ENCODE measurements around the gene PRKCA. TPM values are rescaled to one million over a fixed set of nuclear protein-coding genes. Genes with fewer than 3 reads are reported as not detected.

Gene PRKCA
- total and polyA plus RNA-seq, 9 of the 15 experiments (the other 6 are each of a cell fraction or from before 2014, with no cell fraction given), result 3.2 to 33.0 (median 17.8) TPM

GRCh38 chr17:66643815-66644710 is 341.6 kb downstream of the PRKCA start (continued):
- TF ChIP-seq THAP12 (CRISPR knock-in tag; IDR thresholded peaks at IDR 0.05) (no peak), SMAD1 (IDR thresholded peaks at IDR 0.05; ENCODE audit: low read depth, low read length, partially characterized antibody) (no peak)

GRCh38 chr17:66645259-66645658 is 342.8 kb downstream of the PRKCA start:
- ChIA-PET POLR2A (interaction anchor here (0.6 to 1.7 kb wide), 2 partner anchors 11 to 207 kb away, joined by 3 read pairs; no protein-coding TSS in a partner anchor), CTCF (ENCODE audit: low intra/inter-chr PET ratio) (no interaction called here)
- DNase-seq (ENCODE audit: extremely low read depth in 1 of 4, low spot score in 3 of 4) (no peak), ATAC-seq (no peak), FAIRE-seq (no peak)
- Histone ChIP-seq H3K79me2 (ENCODE audit: control insufficient read depth, insufficient read depth, low read length) (no peaks in the 10 kb centered on the region), H3K36me3 (ENCODE audit: control insufficient read depth, insufficient read depth, low read length) (peaks cover 24% of the 10 kb centered on the region), H3K9me3 (replicated peaks; ENCODE audit: control insufficient read depth, insufficient read depth, low read depth, low read length) (no peaks in the 10 kb centered on the region), H3K4me3 (no peak overlapping the region), H4K20me1 (replicated peaks; ENCODE audit: control insufficient read depth, insufficient read depth, low read length) (no peaks in the 10 kb centered on the region), H3K27ac (ENCODE audit: extremely low read depth, low read depth, low read length) (no peak overlapping the region), H3K4me1 (replicated peaks in 1 of 2; ENCODE audit: control insufficient read depth in 2 of 2, insufficient read depth in 2 of 2, low read length in 2 of 2) (no peaks in the 10 kb centered on the region), H3K9ac (ENCODE audit: insufficient read depth in 1 of 2, low read depth in 2 of 2, low read length in 2 of 2) (no peak overlapping the region), H3K9me1 (ENCODE audit: control insufficient read depth, insufficient read depth, low read length) (no peaks in the 10 kb centered on the region), H3K27me3 (ENCODE audit: control insufficient read depth in 2 of 2, insufficient read depth in 2 of 2, low read length in 2 of 2) (no peaks in the 10 kb centered on the region), H2AFZ (ENCODE audit: low read depth, low read length) (no peak overlapping the region), H3K4me2 (ENCODE audit: insufficient read depth, low read length) (no peak overlapping the region)
- in situ Hi-C loops (cut with MboI), result no loop called here
- no peak for TF ChIP-seq NFIX (CRISPR knock-in tag; IDR thresholded peaks at IDR 0.05; ENCODE audit: low read depth)
- TF ChIP-seq ZNF174 (CRISPR knock-in tag; IDR thresholded peaks at IDR 0.05), result no peak
- TF ChIP-seq GTF2E2 (tag; IDR thresholded peaks at IDR 0.05), result no peak
- TF ChIP-seq GATA2 (CRISPR knock-in tag; IDR thresholded peaks at IDR 0.05), result no peak
- no peak for TF ChIP-seq KLF10 (CRISPR knock-in tag; IDR thresholded peaks at IDR 0.05)
- no peak for TF ChIP-seq MAZ (CRISPR knock-in tag; conservative IDR thresholded peaks at IDR 0.05 in 1 of 2, IDR thresholded peaks at IDR 0.05 in 1 of 2)
- no peak for TF ChIP-seq NFE2 (IDR thresholded peaks at IDR 0.05; ENCODE audit: low read depth)
- no peak for TF ChIP-seq ZNF280A (IDR thresholded peaks at IDR 0.05; ENCODE audit: low read depth, partially characterized antibody)
- no peak for TF ChIP-seq IRF1 (CRISPR knock-in tag; IDR thresholded peaks at IDR 0.05; ENCODE audit: borderline replicate concordance)
- TF ChIP-seq FOS (IDR thresholded peaks at IDR 0.05; ENCODE audit: extremely low read depth, insufficient read length), result no peak
- no peak for TF ChIP-seq PTTG1 (tag; IDR thresholded peaks at IDR 0.05; ENCODE audit: low read depth)
- no peak for TF ChIP-seq ZNF134 (CRISPR knock-in tag; conservative IDR thresholded peaks at IDR 0.05)
- no peak for TF ChIP-seq TAF7 (tag; IDR thresholded peaks at IDR 0.05)
- intact Hi-C loops (cut with micrococcal nuclease), result no loop called here
- WGBS (ENCODE audit: insufficient coverage, low coverage, missing lambda C conversion rate), result 90% methylated on average over 10 of the region's 10 CpGs
- no TSS peak for BruUV-seq (replicated peaks)

All from K562 (cell line).